CD4-positive, alpha-beta memory T cell (primary cell): ENCODE data around the gene MLKL. TPM values are rescaled to one million over a fixed set of nuclear protein-coding genes. Genes with fewer than 3 reads are reported as not detected.
A peak's percentile ranks its signal among the peaks of the same experiment; 100 is the strongest.

ENCODE experiments used
- CTCF ChIA-PET: fragments of 350-600 bp; sonication (Branson Sonifier 250); formaldehyde crosslinking; loops from one replicate; lab custom pipeline; 2021; ENCODE audit warnings: inconsistent platforms; ENCODE audit not compliant: partially characterized antibody; lab: Charles Lee
- POLR2A ChIA-PET: fragments of 350-600 bp; sonication (Branson Sonifier 250); formaldehyde crosslinking; loops from one replicate; lab custom pipeline; 2021; ENCODE audit not compliant: partially characterized antibody; lab: Charles Lee
- DNase-seq, 5 donors: peaks; one replicate each; pipeline versions ENCODE4 v3.0.0 to v3.0.0-alpha.2; 2020 to 2022; ENCODE audit warnings: mixed read lengths in 1 of 5
- H3K27ac ChIP-seq: one replicate; pipeline ENCODE4 v1.7.0; 2013; ENCODE audit warnings: low read depth, low read length
- H3K27me3 ChIP-seq: 2 replicates; pipeline ENCODE4 v1.7.0; 2013; ENCODE audit warnings: mild to moderate bottlenecking, low read length, moderate library complexity; ENCODE audit not compliant: insufficient read depth
- H3K36me3 ChIP-seq: 2 replicates; pipeline ENCODE4 v1.7.0; 2013; ENCODE audit warnings: mild to moderate bottlenecking, low read length, moderate library complexity; ENCODE audit not compliant: insufficient read depth
- H3K4me1 ChIP-seq: 2 replicates; pipeline ENCODE4 v1.7.0; 2013; ENCODE audit warnings: mild to moderate bottlenecking, low read length, moderate library complexity; ENCODE audit not compliant: insufficient read depth
- H3K4me3 ChIP-seq, 2 donors: one replicate each; pipeline ENCODE4 v1.7.0; 2013; ENCODE audit warnings: low read length in 2 of 2, mild to moderate bottlenecking in 1 of 2
- H3K9me3 ChIP-seq, 2 donors: one replicate each; pipeline ENCODE4 v1.7.0; 2013; ENCODE audit warnings: low read length in 2 of 2, control low read depth in 1 of 2; ENCODE audit not compliant: control insufficient read depth in 1 of 2
- H3K27ac Mint-ChIP-seq, 7 donors: one replicate each; pipeline ENCODE4 v1.8.0; 2020 to 2021; ENCODE audit warnings: mixed read lengths in 7 of 7, mild to moderate bottlenecking in 6 of 7, inconsistent platforms in 3 of 7, moderate library complexity in 3 of 7
- H3K27me3 Mint-ChIP-seq, 2 donors: one replicate each; pipeline ENCODE4 v1.8.0; 2020 to 2021; ENCODE audit warnings: mixed read lengths in 2 of 2
- H3K36me3 Mint-ChIP-seq, 2 donors: one replicate each; pipeline ENCODE4 v1.8.0; 2020 to 2021; ENCODE audit warnings: mixed read lengths in 2 of 2, inconsistent platforms in 1 of 2, mild to moderate bottlenecking in 1 of 2
- H3K4me1 Mint-ChIP-seq, 4 donors: one replicate each; pipeline ENCODE4 v1.8.0; 2020 to 2021; ENCODE audit warnings: mixed read lengths in 4 of 4, mild to moderate bottlenecking in 1 of 4
- H3K4me3 Mint-ChIP-seq, 8 donors: one replicate each; pipeline ENCODE4 v1.8.0; 2020 to 2021; ENCODE audit warnings: mixed read lengths in 8 of 8, mild to moderate bottlenecking in 7 of 8, moderate library complexity in 6 of 8, inconsistent platforms in 3 of 8
- H3K9me3 Mint-ChIP-seq, 8 donors: one replicate each; pipeline ENCODE4 v1.8.0; 2020 to 2021; ENCODE audit warnings: mixed read lengths in 8 of 8, mild to moderate bottlenecking in 5 of 8, inconsistent platforms in 3 of 8, moderate library complexity in 1 of 8
- intact Hi-C: fragments of 100-400 bp; cut with micrococcal nuclease; formaldehyde crosslinking; loops from one replicate; pipeline ENCODE4 v1.15.1; 2023
- polyA plus RNA-seq, 2 donors: library from polyadenylated mRNA; unstranded; fragments of 300-500 nt; fragmentation: Illumina TruSeq; gene quantifications; one replicate each; pipeline ENCODE4 v1.2.3, GENCODE V29; 2021
- total RNA-seq, 2 experiments: library from RNA; stranded (reverse); gene quantifications; one replicate each; pipeline ENCODE4 v1.2.3, GENCODE V29; 2021

MLKL gene
- total and polyA plus RNA-seq, 4 experiments from 2014 or later: 12.5 to 40.6 (median 29.2) TPM

DNA sequence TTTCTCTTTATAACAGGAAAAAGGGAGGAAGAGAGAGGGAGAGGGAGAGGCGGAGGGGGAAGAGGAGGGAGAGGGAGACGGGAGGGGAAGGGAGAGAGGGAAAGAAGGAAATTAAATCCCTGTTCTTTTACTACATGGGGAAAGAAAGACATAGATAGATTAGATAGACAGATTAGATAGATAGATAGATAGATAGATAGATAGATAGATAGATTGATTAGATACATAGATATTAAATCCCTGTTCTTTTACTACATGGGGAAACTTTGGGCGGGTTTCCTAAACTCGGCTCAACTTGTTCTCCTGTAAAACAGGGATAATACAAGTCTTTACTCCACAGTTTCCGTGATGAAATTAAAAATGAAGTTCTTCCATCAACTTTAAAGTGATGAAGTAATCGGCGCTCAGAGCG, 34.6 kb downstream of the MLKL start:
- ChIA-PET CTCF (interaction anchor here (1.9 to 3.0 kb wide), 4 partner anchors 9 to 197 kb away, joined by 9 to 15 read pairs (median 14); partner anchors contain the start of gene MLKL), POLR2A (interaction anchor here (0.9 to 5.6 kb wide), 11 partner anchors 9 to 957 kb away, joined by 3 to 54 read pairs (median 7); partner anchors contain the start of genes ADAT1, GLG1, MLKL and PSMD7)
- H3K27me3 ChIP-seq: no peaks in the 10 kb centered on the region
- peaks cover 22% of the 10 kb centered on the region for H3K36me3 ChIP-seq
- H3K4me1 ChIP-seq: peaks cover 38% of the 10 kb centered on the region
- Mint-ChIP-seq H3K4me1 (peaks cover 22 to 57% (median 42%) of the 10 kb centered on the region in 4 donors), H3K27ac (peak overlapping the region in 6 of 7 donors; percentile 9 to 98 (median 73)), H3K36me3 (peaks cover 23 to 36% of the 10 kb centered on the region in 2 donors), H3K9me3 (peaks cover 0 to 3% (median 0%) of the 10 kb centered on the region in 8 donors), H3K27me3 (no peaks in the 10 kb centered on the region), H3K4me3 (peak overlapping the region; percentile 91 to 100 (median 96))
- no peaks in the 10 kb centered on the region for H3K9me3 ChIP-seq
- peak overlapping the region; percentile 89 for H3K27ac ChIP-seq
- intact Hi-C loops: loop anchor here (2.0 to 5.0 kb wide), 4 partner anchors 59 to 983 kb away; partner anchors contain the start of genes GLG1 and PSMD7
- peak overlapping the region; percentile 73 to 96 for H3K4me3 ChIP-seq
- no peak for DNase-seq

DNA sequence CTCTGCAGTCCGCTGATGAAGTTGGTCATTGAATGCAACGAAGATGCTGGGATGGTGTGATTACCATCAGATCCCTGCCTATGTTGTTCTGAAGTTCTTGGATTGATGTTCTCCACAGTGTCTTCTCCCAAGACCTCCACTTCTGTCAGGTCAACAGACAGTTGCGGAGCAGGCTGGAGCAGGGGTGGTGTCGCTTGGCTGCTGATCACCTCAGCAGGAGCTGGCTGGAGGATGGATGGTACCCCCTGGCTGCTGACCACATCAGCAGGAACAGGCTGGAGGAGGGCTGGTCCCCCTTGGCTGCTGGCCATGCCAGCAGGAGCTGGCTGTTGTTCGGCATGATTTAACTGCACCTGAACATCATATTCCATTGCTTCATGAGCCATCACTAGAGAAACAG, 39.6 kb downstream of the MLKL start:
- no peaks in the 10 kb centered on the region for H3K9me3 Mint-ChIP-seq
- no peak for DNase-seq
- POLR2A ChIA-PET: no interaction called here
- Histone ChIP-seq H3K27ac (no peak overlapping the region), H3K27me3 (no peaks in the 10 kb centered on the region), H3K36me3 (peaks cover 42% of the 10 kb centered on the region), H3K4me1 (peaks cover 79% of the 10 kb centered on the region), H3K9me3 (no peaks in the 10 kb centered on the region), H3K4me3 (no peak overlapping the region)
- H3K4me3 Mint-ChIP-seq: peak overlapping the region in 1 of 8 donors; percentile 16
- H3K27me3 Mint-ChIP-seq: no peaks in the 10 kb centered on the region
- CTCF ChIA-PET: interaction anchor here (1.3 kb wide), 1 partner anchor 10 kb away, joined by 6 read pairs; no protein-coding TSS in a partner anchor
- intact Hi-C loops: no loop called here
- H3K27ac Mint-ChIP-seq: peak overlapping the region in 2 of 7 donors; percentile 10 to 70
- H3K36me3 Mint-ChIP-seq: peaks cover 60 to 75% of the 10 kb centered on the region in 2 donors
- peaks cover 46 to 90% (median 73%) of the 10 kb centered on the region in 4 donors for H3K4me1 Mint-ChIP-seq

DNA sequence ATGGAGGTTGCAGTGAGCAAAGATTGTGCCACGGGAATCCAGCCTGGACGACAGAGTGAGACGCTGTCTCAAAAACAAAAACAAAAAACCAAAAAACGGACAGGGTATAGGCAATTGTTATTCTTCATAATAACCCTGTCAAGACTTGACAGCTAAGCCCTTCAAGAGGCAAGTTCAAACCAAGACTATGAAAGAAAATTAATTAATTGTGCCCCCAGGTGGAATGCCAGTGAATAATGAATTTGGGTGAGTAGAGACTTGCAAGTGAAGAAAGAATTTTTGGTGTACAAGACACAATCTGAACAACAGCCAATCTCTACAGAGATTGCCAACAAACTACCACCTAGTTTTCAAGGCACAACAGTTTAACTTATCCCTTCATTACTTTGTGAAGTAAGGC, 40.3 kb downstream of the MLKL start:
- CTCF ChIA-PET: interaction anchor here (1.3 kb wide), 1 partner anchor 9 kb away, joined by 6 read pairs; no protein-coding TSS in a partner anchor
- Mint-ChIP-seq H3K4me3 (peak overlapping the region in 2 of 8 donors; percentile 35 to 43), H3K27me3 (no peaks in the 10 kb centered on the region), H3K4me1 (peaks cover 48 to 96% (median 77%) of the 10 kb centered on the region in 4 donors), H3K9me3 (no peaks in the 10 kb centered on the region), H3K36me3 (peaks cover 60 to 80% of the 10 kb centered on the region in 2 donors), H3K27ac (no peak overlapping the region)
- intact Hi-C loops: no loop called here
- Histone ChIP-seq H3K36me3 (peaks cover 46% of the 10 kb centered on the region), H3K4me1 (peaks cover 76% of the 10 kb centered on the region), H3K27ac (no peak overlapping the region), H3K27me3 (no peaks in the 10 kb centered on the region), H3K4me3 (no peak overlapping the region), H3K9me3 (no peaks in the 10 kb centered on the region)
- no peak for DNase-seq
- POLR2A ChIA-PET: no interaction called here

DNA sequence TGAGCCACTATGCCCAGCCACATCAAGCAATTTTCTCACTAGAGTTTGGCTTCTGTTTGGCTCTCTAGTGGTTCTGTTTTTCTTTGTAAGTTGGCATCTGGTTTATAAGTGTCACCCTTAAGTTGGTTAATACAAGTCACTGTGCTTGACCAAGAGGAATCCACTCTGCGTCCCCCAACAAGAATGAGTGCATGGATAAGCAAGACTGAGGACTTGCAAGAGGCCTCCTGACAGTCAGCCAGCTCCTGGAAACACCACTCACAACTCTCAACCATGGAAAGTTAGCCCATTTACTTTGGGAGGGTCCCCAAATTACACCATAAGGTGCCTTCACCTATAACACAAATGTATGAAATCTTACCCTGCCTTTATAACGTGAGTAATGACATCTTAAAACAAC, 41.6 kb downstream of the MLKL start:
- Histone ChIP-seq H3K9me3 (no peaks in the 10 kb centered on the region), H3K4me3 (no peak overlapping the region), H3K27me3 (no peaks in the 10 kb centered on the region), H3K27ac (no peak overlapping the region), H3K4me1 (peaks cover 79% of the 10 kb centered on the region), H3K36me3 (peaks cover 42% of the 10 kb centered on the region)
- intact Hi-C loops: no loop called here
- Mint-ChIP-seq H3K4me3 (peak overlapping the region in 6 of 8 donors; percentile 10 to 52 (median 33)), H3K4me1 (peaks cover 57 to 96% (median 79%) of the 10 kb centered on the region in 4 donors), H3K9me3 (no peaks in the 10 kb centered on the region), H3K36me3 (peaks cover 56 to 86% of the 10 kb centered on the region in 2 donors), H3K27ac (peak overlapping the region in 3 of 7 donors; percentile 2 to 73 (median 64)), H3K27me3 (no peaks in the 10 kb centered on the region)
- DNase-seq: no peak
- CTCF ChIA-PET: interaction anchor here (1.3 to 3.4 kb wide), 2 partner anchors 8 kb away, joined by 6 to 15 read pairs; partner anchors contain the start of gene RFWD3
- POLR2A ChIA-PET: no interaction called here

DNA sequence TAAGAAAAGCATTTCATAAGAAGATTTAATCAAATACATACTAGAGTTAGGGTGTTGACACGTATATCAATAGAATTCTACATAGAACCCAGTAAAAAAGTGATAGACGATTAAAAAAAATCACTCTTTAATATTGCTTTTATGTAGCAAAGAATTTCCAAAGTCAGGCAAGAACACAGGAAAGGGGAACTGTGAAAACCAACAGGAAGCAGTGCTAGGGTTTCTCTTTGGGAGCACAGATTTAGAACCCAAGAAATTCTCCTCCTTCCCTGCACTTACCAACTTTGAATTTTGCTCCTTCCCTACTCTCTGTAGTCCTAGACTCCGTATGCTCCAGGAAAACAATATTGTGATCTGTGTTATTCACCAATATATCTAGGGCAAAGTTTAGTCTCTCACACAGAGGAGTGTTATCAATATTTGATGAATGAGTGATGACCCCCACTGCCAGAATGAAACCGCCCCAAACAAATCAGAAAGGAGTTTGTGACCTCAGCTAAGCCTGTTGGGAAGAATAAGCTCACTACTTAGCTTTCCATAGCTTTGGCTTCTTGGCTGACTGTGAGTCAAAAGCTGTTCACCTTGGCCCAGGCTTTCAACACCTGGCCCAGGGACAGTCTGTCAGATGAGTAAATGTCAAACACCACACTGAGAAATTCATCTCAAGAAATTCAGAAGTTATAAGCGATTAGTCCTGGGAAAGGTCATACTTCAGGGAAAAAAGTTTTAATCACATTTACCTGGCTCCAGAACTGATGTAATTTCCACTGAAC, 42.6 kb downstream of the MLKL start:
- no peak for DNase-seq
- intact Hi-C loops: no loop called here
- Histone ChIP-seq H3K4me3 (no peak overlapping the region), H3K9me3 (no peaks in the 10 kb centered on the region), H3K27ac (no peak overlapping the region), H3K4me1 (peaks cover 82% of the 10 kb centered on the region), H3K36me3 (peaks cover 32% of the 10 kb centered on the region), H3K27me3 (no peaks in the 10 kb centered on the region)
- Mint-ChIP-seq H3K9me3 (no peaks in the 10 kb centered on the region), H3K4me3 (peak overlapping the region in 5 of 8 donors; percentile 30 to 59 (median 39)), H3K27me3 (no peaks in the 10 kb centered on the region), H3K4me1 (peaks cover 54 to 91% (median 76%) of the 10 kb centered on the region in 4 donors), H3K36me3 (peaks cover 48 to 81% of the 10 kb centered on the region in 2 donors), H3K27ac (peak overlapping the region in 6 of 7 donors; percentile 5 to 54 (median 42))
- POLR2A ChIA-PET: interaction anchor here (4.3 kb wide), 1 partner anchor 8 kb away, joined by 23 read pairs; the partner anchor contains the start of gene RFWD3
- CTCF ChIA-PET: interaction anchor here (3.4 kb wide), 1 partner anchor 9 kb away, joined by 15 read pairs; the partner anchor contains the start of gene RFWD3

DNA sequence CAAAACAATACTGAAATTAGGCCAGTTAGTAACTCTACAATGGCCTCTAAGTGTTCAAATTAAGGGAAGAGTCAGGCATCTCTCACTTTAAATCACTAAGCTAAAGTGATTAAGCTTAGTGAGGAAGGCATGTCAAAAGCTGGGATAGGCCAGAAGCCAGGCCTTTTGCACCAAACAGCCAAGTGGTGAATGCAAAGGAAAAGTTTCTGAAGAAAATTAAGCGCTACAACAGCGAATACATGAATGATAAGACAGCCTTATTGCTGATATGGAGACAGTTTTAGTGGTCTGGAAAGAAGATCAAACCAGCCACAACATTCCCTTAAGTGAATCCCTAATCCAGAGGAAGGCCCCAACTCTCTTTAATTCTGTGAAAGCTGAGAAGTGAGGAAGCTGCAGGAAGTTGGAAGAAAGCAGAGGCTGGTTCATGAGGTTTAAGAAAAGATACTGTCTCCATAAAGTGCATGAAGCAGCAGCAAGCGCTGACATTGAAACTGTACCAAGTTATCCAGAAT, 46.1 kb downstream of the MLKL start:
- DNase-seq: no peak
- Mint-ChIP-seq H3K9me3 (no peaks in the 10 kb centered on the region), H3K4me1 (peaks cover 44 to 70% (median 58%) of the 10 kb centered on the region in 4 donors), H3K36me3 (peaks cover 37 to 78% of the 10 kb centered on the region in 2 donors), H3K4me3 (peak overlapping the region in 2 of 8 donors; percentile 10 to 28), H3K27me3 (no peaks in the 10 kb centered on the region), H3K27ac (peak overlapping the region in 6 of 7 donors; percentile 30 to 75 (median 60))
- H3K4me3 ChIP-seq: no peak overlapping the region
- no peak overlapping the region for H3K27ac ChIP-seq
- intact Hi-C loops: no loop called here
- peaks cover 52% of the 10 kb centered on the region for H3K4me1 ChIP-seq
- ChIA-PET CTCF (interaction anchor here (1.1 to 1.6 kb wide), 2 partner anchors 12 to 32 kb away, joined by 3 read pairs; partner anchors contain the start of gene RFWD3), POLR2A (interaction anchor here (4.3 kb wide), 1 partner anchor 12 kb away, joined by 23 read pairs; the partner anchor contains the start of gene RFWD3)
- no peaks in the 10 kb centered on the region for H3K27me3 ChIP-seq
- H3K36me3 ChIP-seq: peaks cover 36% of the 10 kb centered on the region
- H3K9me3 ChIP-seq: no peaks in the 10 kb centered on the region
